HPDE6-E6E7 (cell line): ENCODE measurements around the gene SMIM33.
"Not testable (repeated sequence)": the region's sequence is repeated elsewhere in the genome, so short reads cannot be mapped to it uniquely, and the experiment has no call there.

Experiments used
- DNase-seq: peaks from one replicate; pipeline ENCODE4 v3.0.0; 2011; ENCODE audit warnings: missing footprints; ENCODE audit errors: extremely low spot score

Gene SMIM33

DNA sequence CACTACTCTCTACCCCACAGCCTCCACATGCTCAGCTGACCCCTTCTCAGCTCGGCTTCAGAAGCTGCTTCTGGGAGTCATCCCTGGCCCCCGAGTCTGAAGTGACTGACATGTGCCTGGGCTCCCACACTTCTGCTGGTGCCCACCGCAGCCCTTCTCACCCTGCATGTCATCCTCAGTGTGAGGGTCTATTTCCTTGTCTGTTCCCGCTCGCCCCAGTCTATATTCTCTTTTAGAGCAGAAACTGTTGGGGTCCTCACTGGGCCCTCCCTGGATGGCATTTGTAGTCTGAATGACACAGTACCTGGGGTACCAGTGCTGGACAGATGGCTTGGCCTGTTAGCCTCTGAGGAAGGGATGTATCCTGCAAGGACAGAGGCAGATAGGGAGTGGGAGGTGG, 13.6 kb upstream of the SMIM33 start:
- no peak for DNase-seq

DNA sequence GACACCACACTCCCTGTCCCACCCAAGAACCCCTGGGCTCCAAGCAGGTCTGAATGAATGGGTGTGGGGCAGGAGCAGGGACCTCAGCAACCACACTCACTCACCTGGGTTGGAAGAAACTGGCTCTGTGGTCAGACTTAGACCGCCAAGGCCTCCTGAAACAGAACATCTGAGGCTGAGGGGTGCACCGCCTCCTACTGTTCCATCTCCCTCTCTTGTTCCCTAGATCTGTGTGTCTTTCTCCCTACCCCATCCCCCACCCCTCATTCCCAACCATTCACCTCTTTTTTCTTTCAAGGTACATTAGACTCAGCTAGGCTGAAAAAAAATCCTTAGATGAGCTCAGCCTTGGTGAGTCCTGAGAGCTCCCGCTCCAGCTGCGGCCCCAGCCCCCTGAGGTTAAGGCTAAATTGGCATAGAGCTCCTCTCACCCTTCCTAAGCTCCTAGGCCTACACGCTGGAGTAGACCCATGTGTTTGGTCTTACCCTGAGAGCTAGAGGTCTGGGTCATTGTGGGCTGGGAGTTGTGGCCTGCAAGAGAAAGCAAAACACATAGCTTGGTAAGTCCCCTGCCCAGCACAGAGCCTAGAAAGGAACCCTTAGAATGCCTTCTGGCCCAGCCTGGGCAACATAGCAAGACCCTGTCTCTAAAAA, 13.0 kb upstream of the SMIM33 start:
- no peak for DNase-seq

DNA sequence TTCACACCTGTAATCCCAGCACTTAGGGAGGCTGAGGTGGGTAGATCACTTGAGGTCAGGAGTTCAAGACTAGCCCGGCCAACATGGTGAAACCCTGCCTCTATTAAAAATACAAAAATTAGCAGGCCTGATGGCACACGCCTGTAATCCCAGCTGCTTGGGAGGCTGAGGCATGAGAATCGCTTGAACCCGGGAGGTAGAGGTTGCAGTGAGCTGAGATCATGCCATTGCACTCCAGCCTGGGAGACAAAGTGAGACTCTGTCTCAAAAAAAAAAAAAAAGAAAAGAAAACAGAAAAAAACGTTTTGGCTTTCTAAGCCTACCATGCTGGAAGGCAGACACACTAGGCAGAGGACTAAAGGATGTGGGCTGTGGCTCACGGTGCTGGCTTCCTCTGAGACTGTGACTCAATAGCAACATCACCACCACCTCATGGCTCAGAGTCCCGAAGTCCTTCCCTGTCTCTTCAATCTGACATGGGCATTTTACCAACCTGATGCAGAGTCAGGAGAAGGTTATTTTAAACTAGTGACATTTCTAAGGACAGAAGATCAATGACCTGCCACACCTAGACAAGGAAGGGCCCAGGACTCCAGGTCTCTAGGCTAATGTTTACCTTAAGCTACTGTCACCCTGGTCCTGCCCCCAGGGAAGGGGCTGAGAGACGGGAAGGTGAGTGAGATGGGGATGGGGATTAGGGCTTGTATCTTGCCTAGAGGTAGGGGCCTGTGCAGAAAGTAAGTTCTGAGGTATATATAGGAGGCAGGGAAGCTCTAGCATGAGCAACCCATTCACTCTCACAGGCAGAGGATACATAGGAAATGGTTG, 12.0 kb upstream of the SMIM33 start:
- no peak for DNase-seq

DNA sequence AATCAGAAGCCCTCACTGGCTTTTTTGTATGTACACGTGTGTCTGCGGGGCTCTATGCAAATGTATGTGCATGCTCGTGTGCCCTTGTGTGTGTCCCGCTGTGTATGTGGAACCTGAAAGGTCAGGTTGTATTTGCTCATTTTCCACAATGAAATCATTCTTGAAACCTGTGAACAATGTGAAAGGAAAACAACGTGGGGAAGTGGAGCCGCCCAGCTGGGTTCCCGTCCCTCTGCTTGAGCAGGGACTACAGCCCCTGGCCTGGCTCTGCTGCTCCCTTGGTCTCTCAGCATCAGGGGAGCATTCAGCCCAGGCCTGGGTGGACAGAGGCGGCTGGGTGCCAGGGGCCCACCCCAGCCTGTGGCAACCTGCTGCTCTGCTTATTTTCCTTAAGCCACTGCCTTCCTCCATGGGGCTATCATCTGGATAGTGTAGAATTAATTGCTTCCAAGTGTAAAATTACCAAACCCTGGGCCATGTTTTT, 11.3 kb upstream of the SMIM33 start:
- DNase-seq, result no peak

DNA sequence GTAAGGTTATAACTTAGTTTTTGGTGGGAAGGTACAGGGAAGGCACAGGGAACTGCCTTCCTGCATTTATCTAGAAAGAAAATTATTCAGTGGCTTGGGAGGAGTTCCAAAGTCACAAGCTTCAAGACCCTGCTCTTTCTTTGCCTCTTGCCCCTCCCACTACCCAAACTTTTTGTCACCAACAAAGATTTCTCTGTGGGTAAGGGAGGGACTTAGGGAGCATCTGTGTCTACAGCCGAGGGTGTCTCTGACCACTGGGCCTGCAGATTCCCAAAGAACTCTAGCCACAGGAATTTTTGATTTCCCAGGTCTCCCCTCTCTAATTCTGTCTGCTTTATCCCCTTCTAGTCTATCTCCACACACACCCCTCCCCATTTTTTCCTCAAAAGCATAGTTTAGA, 10.3 kb upstream of the SMIM33 start:
- DNase-seq, result no peak

DNA sequence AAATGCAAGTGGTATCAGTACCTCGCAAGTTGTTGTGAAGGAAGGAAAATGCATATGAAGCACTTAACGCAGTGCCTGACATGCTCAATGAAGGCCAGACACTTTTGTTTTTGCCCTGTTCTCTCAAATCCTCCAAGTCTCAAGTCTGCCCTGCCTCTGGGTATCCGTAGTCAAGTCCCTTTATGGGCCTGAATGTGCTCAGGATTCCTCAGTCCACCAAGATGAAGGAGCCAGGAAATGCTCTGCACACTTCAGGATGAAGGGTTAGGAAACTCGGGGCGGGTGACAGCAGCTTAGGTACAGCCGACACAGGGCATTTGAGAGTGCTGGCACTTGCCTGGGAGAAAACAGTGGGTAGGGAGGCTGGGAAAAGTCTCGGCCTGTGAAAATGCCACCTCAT, 9.6 kb upstream of the SMIM33 start:
- no peak for DNase-seq

DNA sequence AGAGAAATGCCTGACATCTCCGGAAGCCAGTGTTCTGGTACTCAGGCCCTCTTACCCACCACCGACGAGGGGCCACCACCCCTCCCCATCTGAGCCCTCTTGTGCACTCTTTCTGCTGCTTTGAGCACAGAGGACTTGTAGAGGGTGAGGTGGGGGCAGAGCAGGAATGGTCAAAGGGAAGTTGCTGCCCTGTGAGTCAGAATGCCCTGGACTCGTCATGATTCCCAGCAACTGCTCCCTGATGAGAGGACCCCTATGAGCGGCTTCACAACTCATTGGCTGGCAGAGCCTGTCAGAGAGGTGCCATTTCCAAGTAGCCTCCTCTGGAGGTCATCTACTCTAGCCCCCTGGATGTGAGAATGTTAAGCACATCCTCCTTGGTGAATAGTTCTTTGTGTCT, 9.1 kb upstream of the SMIM33 start:
- DNase-seq, result no peak

DNA sequence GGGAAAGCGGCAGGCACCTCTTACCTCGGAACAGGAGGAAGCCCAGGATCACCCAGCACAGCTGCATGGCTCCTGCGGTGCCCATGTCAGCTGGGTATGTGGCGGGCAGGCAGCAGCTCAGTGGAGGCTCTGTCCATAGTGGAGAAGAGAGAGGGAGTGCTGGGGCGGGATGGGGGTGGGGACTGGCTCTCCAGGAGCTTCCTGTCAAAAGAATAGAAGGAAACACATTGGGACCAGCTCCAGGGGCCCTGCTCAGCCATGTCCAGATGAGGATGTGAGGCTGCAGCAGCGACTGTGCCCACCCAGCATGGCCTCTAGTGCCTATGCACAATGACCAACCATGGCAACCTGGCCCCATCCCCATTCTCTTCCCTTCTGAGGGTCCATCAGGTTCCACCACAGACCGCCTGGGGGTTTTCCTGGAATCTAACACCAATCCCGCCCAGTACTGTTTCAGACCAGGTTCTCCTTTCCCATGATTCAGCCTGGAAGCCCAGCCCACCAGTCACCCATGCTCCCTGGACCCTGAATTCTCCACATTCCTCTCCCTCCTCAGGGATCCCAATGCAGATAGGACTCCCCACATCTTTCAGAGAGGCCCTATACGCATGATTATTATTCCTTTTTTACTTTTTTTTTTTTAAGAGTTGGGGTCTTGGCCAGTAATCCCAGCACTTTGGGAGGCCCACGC, 8.1 kb upstream of the SMIM33 start, which contains the start of gene ECSCR:
Gene ECSCR (minus strand): TSS at position 158 of the 691 bp plus-strand sequence. CDS start 73 bp downstream, at position 85.
- DNase-seq, result no peak

DNA sequence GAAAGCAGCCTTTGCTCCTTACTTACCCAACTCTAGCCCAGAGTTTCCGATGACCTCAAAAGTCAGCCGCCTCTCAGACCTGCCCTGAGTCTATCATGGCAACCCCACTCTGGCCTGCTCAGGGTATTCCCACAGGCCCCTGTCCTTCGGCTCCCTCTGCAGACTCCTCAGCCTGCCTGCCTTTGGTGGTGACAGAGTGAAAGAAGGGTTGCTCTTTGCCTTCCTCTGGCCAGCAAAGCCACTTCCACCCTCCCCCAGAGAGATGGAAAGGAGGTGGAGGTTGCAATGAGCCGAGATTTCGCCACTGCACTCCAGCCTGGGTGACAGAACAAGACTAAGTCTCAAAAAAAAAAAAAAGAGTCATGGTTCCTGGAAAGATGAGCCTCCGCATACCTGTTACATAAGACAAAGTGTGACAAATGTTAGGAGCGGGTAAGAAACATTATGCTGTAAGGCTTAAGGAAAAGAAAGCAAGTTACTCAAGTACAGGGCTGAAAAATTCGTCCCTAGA, 2.3 kb upstream of the SMIM33 start:
- DNase-seq, result no peak

DNA sequence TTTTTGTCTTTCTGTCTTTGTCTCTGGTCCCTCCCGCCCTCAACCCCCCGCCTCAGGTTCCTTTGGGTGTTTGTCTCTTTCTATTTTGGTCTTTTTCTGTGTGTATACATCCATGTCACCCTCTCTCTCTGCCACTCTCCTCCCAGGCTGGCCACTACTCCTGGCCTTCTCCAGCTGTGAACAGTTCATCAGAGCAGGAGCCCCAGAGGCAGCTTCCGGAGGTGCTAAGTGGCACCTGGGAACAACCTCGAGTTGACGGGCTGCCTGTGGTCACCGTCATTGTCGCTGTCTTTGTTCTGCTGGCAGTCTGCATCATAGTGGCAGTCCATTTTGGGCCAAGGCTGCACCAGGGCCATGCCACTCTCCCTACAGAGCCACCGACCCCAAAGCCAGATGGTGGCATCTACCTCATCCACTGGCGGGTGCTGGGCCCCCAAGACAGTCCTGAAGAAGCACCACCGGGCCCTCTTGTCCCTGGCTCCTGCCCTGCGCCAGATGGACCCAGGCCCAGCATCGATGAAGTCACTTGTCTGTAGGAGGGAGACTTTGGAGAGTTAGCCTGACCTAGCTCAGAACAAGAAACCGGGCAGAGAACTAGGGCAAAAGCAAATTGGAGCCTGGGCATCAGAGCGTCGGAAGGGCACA, 1.7 kb downstream of the SMIM33 start:
- DNase-seq, result no peak

DNA sequence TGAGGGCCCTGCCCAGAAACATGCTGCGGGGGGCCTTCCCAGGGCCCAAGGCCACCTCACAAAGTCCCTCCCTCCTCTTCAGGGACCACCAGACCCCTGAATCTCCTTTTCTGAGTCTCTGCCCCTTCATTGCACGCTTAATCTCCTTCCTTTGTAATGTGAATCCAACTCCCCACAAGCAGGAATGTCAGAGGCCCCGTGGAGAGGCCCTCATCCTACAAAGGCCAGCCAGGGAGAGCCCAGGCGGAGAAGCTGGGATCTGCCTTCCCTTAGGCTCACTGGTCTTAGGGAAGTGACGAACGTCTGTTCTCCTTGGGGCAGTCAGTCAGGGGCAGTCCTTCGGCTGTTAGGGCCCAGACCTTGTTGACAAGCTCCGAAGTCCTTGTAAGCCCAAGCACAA, 2.3 kb downstream of the SMIM33 start:
- DNase-seq, result no peak

DNA sequence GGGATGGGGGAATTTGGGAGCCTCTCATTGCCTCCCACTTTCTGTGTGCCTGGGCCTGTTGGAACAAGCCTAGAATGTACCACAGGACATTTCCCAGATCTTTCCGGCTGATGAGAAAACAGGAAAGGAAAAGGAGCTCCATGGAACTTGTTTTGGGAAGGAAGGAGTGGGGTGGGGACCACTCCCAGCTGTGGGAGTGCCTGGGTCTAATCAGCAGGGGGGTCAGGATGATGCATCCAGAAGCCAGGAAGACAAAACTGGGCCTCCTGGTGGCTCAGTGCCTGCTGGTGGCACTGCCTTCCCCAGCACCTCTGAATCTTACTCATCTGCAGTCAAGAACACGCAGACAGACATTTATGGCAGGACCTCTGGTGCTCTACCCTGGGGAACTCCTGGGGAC, 2.8 kb downstream of the SMIM33 start:
- no peak for DNase-seq

DNA sequence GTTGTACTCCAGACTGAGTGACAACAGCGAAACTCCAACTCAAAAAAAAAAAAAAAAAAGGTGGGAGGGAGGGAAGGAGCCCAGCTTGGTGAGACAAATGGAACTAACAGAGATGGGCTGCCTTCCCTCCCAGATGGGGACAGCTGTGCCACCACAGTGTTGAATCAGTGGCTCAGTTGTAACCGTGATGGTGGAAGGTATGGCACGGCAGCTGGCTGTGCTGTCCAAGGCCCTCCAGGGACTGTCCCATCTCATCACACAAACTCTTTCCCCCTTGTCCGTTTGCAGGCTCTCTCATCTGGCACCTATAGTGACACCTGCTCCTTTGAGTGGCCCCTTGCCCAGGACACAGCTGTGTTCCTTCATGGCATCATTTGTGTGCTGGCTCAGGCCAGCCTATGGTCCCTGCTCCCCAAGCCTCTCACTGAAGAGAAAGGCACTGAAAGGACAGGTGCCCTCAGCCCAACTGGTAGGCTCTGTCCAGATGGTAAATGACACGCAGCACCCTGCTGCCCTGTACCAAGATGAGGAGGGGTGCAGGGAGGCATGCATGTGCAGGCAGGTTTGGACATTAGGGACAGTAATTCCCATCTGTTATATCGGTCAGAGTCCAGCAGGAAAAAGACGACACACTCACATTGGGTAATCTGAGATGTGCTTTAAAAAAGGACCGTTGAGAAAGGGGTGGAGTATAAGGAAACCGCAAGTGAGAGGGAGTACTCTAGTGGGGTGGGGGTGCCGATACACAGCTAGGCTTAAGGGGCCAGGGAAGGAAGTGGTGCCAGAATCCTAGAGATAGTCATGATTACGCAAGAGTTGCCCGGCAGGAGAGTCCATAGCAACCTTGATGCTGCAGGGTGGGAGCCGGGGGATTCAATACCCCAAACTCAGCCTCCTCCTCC, 4.3 kb downstream of the SMIM33 start:
- no peak for DNase-seq

DNA sequence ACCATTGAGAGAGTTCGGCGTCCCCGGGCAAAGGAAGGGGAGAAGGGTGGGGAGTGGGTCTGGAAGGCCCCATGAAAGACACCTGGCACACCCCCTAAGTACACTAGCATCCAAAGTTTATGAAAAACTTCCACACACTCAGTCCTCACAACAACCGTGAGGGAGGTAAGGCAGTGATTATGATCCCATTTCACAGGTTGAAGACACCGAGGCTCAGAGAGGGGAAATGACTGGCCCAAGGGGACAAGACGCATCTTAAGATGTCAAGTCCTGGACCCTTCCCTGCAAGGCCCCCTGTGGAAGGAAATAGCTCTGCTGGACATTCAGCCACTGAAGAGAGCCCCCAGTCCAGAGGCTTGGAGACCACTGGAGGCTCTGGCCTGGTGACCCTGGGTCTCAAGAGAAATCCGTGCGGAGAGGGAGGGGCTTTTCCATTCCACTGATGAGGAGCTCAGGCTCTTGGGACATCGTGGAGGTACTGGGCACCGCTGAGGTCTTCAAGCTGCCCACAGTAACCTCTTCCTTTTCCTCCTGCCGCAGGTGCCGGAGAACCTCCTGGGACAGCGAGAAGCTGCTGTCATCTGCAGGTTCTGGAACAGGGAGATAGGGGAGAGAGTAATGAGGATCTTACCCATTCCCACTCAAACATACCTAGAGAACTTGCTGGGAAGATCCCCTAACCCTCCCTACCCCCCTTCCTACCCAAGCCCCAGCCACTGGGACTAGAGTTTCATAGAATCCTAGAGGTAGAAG, 5.2 kb downstream of the SMIM33 start:
- DNase-seq, result no peak

DNA sequence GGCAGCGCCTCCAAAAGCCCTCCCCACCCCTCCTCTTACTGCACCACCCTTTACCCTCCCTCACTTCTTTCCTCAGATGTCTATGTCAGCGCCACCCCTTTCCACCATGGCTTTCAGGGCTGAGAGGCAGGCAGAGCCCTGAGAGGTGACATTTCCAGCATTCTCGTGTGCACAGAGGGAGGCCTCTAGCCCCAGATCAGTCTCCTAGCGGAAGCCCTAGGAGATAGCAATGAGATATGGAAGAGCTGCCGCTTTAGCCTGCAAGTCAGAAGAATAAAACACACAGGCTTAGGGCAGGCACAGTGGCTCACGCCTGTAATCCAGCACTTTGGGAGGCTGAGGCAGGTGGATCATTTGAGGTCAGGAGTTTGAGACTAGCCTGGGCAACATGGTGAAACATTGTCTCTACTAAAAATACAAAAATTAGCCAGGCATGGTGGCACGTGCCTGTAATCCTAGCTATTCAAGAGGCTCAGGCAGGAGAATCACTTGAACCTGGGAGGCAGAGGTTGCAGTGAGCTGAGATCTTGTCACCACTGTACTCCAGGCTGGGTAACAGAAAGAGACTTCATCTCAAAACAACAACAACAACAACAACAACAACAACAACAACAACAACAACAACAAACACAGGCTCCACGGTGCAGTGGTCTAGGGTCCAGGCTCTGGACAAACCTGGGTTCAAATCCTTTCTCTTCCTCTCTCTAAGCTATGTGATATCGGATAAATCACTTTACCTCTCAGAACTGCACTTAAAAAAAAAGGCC, 8.0 kb downstream of the SMIM33 start:
- DNase-seq, result not testable (repeated sequence)

DNA sequence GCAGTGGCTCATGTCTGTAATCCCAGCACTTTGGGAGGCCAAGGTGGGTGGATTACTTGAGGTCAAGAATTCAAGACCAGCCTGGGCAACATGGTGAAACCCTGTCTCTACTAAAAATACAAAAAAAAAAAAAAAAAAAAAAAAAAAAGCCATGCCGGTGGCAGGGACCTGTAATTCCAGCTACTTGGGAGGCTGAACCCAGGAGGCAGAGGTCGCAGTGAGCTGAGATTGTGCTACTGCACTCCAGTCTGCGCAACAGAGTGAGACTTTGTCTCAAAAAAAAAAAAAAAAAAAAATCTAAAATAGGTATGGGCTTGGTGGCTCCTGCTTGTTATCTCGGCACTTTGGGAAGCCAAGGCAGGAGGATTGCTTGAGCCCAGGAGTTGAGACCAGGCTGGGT, 8.9 kb downstream of the SMIM33 start:
- not testable (repeated sequence) for DNase-seq

DNA sequence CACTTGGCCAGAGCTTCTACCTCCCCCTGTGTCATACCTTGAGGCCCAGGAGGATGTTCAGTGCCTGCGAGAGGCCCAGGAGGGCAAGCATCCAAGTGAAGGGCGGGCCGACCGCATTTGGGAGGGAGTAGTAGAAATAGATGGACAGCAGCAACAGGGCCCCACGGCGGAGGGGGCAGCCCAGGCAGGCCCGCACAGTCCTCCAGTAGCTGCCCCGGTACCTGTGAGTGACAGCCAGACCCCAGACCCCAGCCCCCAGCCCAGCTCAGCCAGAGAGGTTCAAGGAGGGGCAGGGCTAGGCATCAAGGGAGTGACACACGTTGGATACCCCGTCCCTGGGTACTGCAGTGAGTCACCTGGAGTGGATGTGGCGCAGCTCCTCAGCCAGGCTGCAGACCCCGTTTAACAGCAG, 10.3 kb downstream of the SMIM33 start:
- no peak for DNase-seq

DNA sequence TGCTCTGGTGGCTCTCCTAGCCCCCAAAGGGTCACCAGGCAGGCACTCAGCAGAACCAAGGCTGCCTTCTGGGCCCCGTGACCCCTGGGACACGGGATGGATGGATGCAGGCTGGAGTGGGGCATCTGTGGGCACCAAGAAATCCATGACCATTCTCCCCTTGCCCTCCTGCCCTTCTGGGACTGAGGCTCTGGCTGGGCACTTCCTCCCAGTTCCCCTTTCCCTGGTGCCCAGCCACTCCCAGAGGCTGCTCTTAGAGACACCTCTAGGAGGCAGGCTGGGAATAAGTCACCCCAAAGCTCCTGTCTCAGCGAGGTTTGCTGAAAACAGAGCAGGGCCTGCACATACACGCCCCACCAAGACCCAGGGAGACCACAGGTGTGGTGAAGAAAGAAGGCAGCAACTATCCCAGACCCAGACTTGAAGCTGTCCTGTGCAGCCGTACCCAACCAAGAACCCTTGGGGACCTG, 10.8 kb downstream of the SMIM33 start:
- no peak for DNase-seq
